ENCODE results near the gene ITGA3.

GRCh38 chr17:50035421-50035879 is 20.5 kb upstream of the ITGA3 start:
- TF ChIP-seq CTCF (IDR thresholded peaks at IDR 0.05) (peak in 1 of 6 experiments; percentile 44), EP300 (IDR thresholded peaks at IDR 0.05) (no peak), POLR2AphosphoS5 (IDR thresholded peaks at IDR 0.05) (peak in 1 of 2 donors; percentile 10)

Measured in upper lobe of left lung (tissue), 4 donors.